Measurements from ENCODE around the gene ABLIM2.

DNA sequence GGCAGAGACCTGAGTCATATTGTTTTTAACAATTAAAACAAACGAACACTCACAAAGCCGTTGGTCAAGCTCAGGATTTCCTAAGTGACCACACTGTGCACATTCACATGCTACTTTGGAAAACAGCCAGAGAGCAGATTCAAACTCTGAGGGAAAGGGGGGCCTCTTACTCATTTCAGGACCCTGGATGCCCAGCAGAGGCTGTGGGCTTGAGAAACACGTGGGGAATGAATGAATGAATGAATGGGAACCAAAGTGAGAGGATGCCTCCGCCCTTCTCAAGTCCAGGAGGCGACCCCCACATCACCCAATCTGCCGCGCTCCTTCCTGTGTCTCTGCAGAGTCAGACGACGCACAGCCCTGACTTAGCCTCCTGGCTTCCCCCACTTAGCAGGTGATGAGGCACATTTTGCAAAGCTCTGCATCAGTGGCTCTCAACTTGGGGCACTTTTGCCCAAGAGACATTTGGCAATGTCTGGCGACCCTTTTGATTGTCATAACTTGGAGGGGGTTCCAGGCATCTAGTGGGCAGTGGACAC lies 76.0 kb downstream of the ABLIM2 start:
- TF ChIP-seq CTCF (IDR thresholded peaks at IDR 0.05) (no peak), POLR2A (IDR thresholded peaks at IDR 0.05) (no peak)

Measured in lower leg skin (tissue), 3 donors.